CD4-positive, alpha-beta T cell treated with Interleukin-6 at 100 ng/mL for 8 hours (primary cell): Measurements from ENCODE around the gene LTA4H.
"Not testable (repeated sequence)": the region's sequence is repeated elsewhere in the genome, so short reads cannot be mapped to it uniquely, and the experiment has no call there.

Experiments used
- DNase-seq: peaks from one replicate; pipeline ENCODE4 v3.0.0-alpha.2; 2020; ENCODE audit warnings: mixed read lengths, low spot score

LTA4H gene

GRCh38 chr12:95990136-95990535, 45.3 kb downstream of the LTA4H start:
- no peak for DNase-seq

- no peak for DNase-seq
Observed at GRCh38 chr12:95989504-95990123, 45.8 kb downstream of the LTA4H start.

- DNase-seq = no peak
Observed at GRCh38 chr12:95988506-95989275, 46.7 kb downstream of the LTA4H start.

GRCh38 chr12:95986635-95987570, 48.5 kb downstream of the LTA4H start:
- no peak for DNase-seq

- no peak for DNase-seq
Observed at GRCh38 chr12:95984682-95985081, 50.7 kb downstream of the LTA4H start.

- DNase-seq = no peak
Observed at GRCh38 chr12:95982602-95983001, 52.8 kb downstream of the LTA4H start.

GRCh38 chr12:95980437-95980836, 55.0 kb downstream of the LTA4H start:
- DNase-seq = no peak

- DNase-seq = no peak
Observed at GRCh38 chr12:95978774-95979173, 56.6 kb downstream of the LTA4H start.

- no peak for DNase-seq
Observed at GRCh38 chr12:95978351-95978750, 57.0 kb downstream of the LTA4H start.

GRCh38 chr12:95977764-95978305, 57.6 kb downstream of the LTA4H start:
- DNase-seq = no peak

- DNase-seq = no peak
Observed at GRCh38 chr12:95976416-95976832, 59.0 kb downstream of the LTA4H start.

GRCh38 chr12:95975491-95975890, 59.9 kb downstream of the LTA4H start:
- no peak for DNase-seq

- no peak for DNase-seq
Observed at GRCh38 chr12:95974358-95974757, 61.0 kb downstream of the LTA4H start.

- DNase-seq = no peak
Observed at GRCh38 chr12:95972832-95973456, 62.4 kb downstream of the LTA4H start.

GRCh38 chr12:95970905-95971304, 64.5 kb downstream of the LTA4H start:
- no peak for DNase-seq

GRCh38 chr12:95969116-95969515, 66.3 kb downstream of the LTA4H start:
- DNase-seq = not testable (repeated sequence)

- no peak for DNase-seq
Observed at GRCh38 chr12:95967301-95967700, 68.1 kb downstream of the LTA4H start.

- DNase-seq = no peak
Observed at GRCh38 chr12:95966287-95966870, 69.0 kb downstream of the LTA4H start.

- DNase-seq = no peak
Observed at GRCh38 chr12:95963096-95963495, 72.3 kb downstream of the LTA4H start.

- DNase-seq = no peak
Observed at GRCh38 chr12:95962222-95962621, 73.2 kb downstream of the LTA4H start.

GRCh38 chr12:95960241-95960640, 75.1 kb downstream of the LTA4H start:
- no peak for DNase-seq
